ENCODE measurements around the gene PTPRK. TPM values are rescaled to one million over a fixed set of nuclear protein-coding genes. Genes with fewer than 3 reads are reported as not detected.

Gene PTPRK
- polyA plus RNA-seq, 1 experiment: 37.8 TPM

DNA sequence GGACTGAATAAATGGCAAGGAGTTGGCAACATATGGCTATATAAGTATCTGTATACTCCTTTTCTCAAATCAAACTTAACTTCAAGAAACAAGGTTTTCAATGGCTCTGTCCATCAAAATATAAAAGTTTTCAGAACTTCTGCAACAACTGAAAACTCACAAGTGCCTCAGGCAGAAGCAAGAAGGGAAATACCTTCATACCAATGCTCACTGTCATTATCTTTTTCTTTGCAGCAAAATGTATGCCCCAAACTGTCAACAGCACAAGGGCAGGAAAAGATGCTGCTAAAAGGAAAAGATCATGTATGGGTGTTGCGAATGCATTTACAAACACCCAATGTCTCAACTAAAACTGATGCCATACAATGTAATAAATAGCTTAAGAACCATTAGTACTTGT, 45.9 kb downstream of the PTPRK start:
- TF ChIP-seq, protein P1, sequence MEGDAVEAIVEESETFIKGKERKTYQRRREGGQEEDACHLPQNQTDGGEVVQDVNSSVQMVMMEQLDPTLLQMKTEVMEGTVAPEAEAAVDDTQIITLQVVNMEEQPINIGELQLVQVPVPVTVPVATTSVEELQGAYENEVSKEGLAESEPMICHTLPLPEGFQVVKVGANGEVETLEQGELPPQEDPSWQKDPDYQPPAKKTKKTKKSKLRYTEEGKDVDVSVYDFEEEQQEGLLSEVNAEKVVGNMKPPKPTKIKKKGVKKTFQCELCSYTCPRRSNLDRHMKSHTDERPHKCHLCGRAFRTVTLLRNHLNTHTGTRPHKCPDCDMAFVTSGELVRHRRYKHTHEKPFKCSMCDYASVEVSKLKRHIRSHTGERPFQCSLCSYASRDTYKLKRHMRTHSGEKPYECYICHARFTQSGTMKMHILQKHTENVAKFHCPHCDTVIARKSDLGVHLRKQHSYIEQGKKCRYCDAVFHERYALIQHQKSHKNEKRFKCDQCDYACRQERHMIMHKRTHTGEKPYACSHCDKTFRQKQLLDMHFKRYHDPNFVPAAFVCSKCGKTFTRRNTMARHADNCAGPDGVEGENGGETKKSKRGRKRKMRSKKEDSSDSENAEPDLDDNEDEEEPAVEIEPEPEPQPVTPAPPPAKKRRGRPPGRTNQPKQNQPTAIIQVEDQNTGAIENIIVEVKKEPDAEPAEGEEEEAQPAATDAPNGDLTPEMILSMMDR (IDR thresholded peaks at IDR 0.05; ENCODE audit: low read depth, low read length): no peak
- H3K27me3 ChIP-seq (ENCODE audit: control insufficient read depth, insufficient read depth, low read length): no peaks in the 10 kb centered on the region
- no peak overlapping the region for H3K27ac ChIP-seq (ENCODE audit: low read depth, low read length)
- H3K4me3 ChIP-seq (ENCODE audit: low read depth, low read length): no peak overlapping the region
- no peaks in the 10 kb centered on the region for H3K9me3 ChIP-seq (ENCODE audit: control insufficient read depth, insufficient read depth, low read length)
- no peak for DNase-seq (ENCODE audit: low read depth, low spot score)
- POLR2A ChIA-PET: no interaction called here
- CTCF ChIA-PET: no interaction called here

DNA sequence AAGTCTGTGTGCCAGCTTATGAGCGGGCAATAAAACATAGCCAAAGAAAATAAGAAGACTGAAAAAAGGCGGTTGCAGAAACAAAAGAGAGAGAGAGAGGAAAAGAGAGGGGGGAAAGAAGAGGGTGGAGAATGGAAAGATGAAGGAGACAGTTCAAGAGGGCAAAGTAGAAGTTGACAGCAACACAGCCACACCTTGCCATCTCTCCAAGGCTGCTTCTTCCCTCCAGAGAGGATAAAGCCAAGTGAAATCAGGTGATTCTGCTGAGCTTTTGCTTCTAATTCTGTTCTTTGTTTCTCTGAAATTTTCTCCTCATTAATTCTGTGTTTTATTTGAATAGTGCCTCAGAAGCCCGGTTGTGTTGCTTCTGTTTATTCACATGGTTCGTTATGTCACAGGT, 48.5 kb downstream of the PTPRK start:
- POLR2A ChIA-PET: no interaction called here
- no peak overlapping the region for H3K27ac ChIP-seq (ENCODE audit: low read depth, low read length)

GRCh38 chr6:128465368-128466343, 54.7 kb downstream of the PTPRK start:
- ChIA-PET POLR2A (no interaction called here), CTCF (interaction anchor here (0.5 to 0.6 kb wide), 2 partner anchors 41 to 53 kb away, joined by 3 read pairs; no protein-coding TSS in a partner anchor)

More for the DNA sequence above, 48.5 kb downstream of the PTPRK start:
- no peaks in the 10 kb centered on the region for H3K27me3 ChIP-seq (ENCODE audit: control insufficient read depth, insufficient read depth, low read length)
- no peak for DNase-seq (ENCODE audit: low read depth, low spot score)
- H3K9me3 ChIP-seq (ENCODE audit: control insufficient read depth, insufficient read depth, low read length): no peaks in the 10 kb centered on the region
- H3K4me3 ChIP-seq (ENCODE audit: low read depth, low read length): no peak overlapping the region
- CTCF ChIA-PET: no interaction called here
- TF ChIP-seq, protein P1 (IDR thresholded peaks at IDR 0.05; ENCODE audit: low read depth, low read length): no peak

GRCh38 chr6:128464790-128465189, 55.6 kb downstream of the PTPRK start:
- Histone ChIP-seq H3K27ac (ENCODE audit: low read depth, low read length) (no peak overlapping the region), H3K9me3 (ENCODE audit: control insufficient read depth, insufficient read depth, low read length) (no peaks in the 10 kb centered on the region), H3K27me3 (ENCODE audit: control insufficient read depth, insufficient read depth, low read length) (no peaks in the 10 kb centered on the region), H3K4me3 (ENCODE audit: low read depth, low read length) (no peak overlapping the region)
- ChIA-PET POLR2A (no interaction called here), CTCF (no interaction called here)
- TF ChIP-seq, protein P1 (IDR thresholded peaks at IDR 0.05; ENCODE audit: low read depth, low read length): no peak
- no peak for DNase-seq (ENCODE audit: low read depth, low spot score)

More at GRCh38 chr6:128465368-128466343, 54.7 kb downstream of the PTPRK start:
- no peak overlapping the region for H3K4me3 ChIP-seq (ENCODE audit: low read depth, low read length)
- no peak overlapping the region for H3K27ac ChIP-seq (ENCODE audit: low read depth, low read length)
- TF ChIP-seq, protein P1 (IDR thresholded peaks at IDR 0.05; ENCODE audit: low read depth, low read length): no peak
- no peak for DNase-seq (ENCODE audit: low read depth, low spot score)
- H3K9me3 ChIP-seq (ENCODE audit: control insufficient read depth, insufficient read depth, low read length): no peaks in the 10 kb centered on the region
- no peaks in the 10 kb centered on the region for H3K27me3 ChIP-seq (ENCODE audit: control insufficient read depth, insufficient read depth, low read length)

GRCh38 chr6:128463942-128464341, 56.5 kb downstream of the PTPRK start:
- no peak overlapping the region for H3K27ac ChIP-seq (ENCODE audit: low read depth, low read length)
- ChIA-PET POLR2A (no interaction called here), CTCF (no interaction called here)
- no peak for DNase-seq (ENCODE audit: low read depth, low spot score)
- no peak overlapping the region for H3K4me3 ChIP-seq (ENCODE audit: low read depth, low read length)
- no peaks in the 10 kb centered on the region for H3K27me3 ChIP-seq (ENCODE audit: control insufficient read depth, insufficient read depth, low read length)
- no peaks in the 10 kb centered on the region for H3K9me3 ChIP-seq (ENCODE audit: control insufficient read depth, insufficient read depth, low read length)
- TF ChIP-seq, protein P1 (IDR thresholded peaks at IDR 0.05; ENCODE audit: low read depth, low read length): no peak
